ENCODE results near the gene ZNF302. TPM values are rescaled to one million over a fixed set of nuclear protein-coding genes. Genes with fewer than 3 reads are reported as not detected.
"Not testable (repeated sequence)": the region's sequence is repeated elsewhere in the genome, so short reads cannot be mapped to it uniquely, and the experiment has no call there.

Gene ZNF302
- polyA plus RNA-seq, 1 donor from 2014 or later, result 107 TPM

DNA sequence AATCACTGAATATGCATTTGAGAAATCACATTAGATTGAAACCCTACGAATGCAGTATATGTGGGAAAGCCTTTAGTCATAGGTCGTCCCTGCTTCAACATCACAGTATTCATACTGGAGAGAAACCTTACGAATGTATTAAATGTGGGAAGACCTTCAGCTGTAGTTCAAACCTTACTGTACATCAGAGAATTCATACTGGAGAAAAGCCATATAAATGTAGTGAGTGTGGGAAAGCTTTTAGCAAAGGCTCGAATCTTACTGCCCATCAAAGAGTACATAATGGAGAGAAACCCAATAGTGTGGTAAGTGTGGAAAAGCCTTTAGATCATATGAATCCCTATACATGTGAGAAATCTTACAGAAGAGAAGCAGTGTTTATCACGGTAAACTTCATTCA is 7.8 kb downstream of the ZNF302 start:
- peaks cover 15% of the 10 kb centered on the region for H3K9me3 ChIP-seq (ENCODE audit: low read length)
- peaks cover 25% of the 10 kb centered on the region for H3K36me3 ChIP-seq (ENCODE audit: insufficient read depth, low read length)
- not testable (repeated sequence) for H3K9me2 ChIP-seq (ENCODE audit: insufficient read depth, low read length); H4K20me1 ChIP-seq (ENCODE audit: insufficient read depth); H3K4me2 ChIP-seq (ENCODE audit: low read length); H3K9ac ChIP-seq (ENCODE audit: low read length); H3K79me2 ChIP-seq (replicated peaks; ENCODE audit: insufficient read depth, low read length); H3F3A ChIP-seq (ENCODE audit: insufficient read depth, low read length, poor library complexity, severe bottlenecking); H2AFZ ChIP-seq (ENCODE audit: low read depth, low read length); H3K27me3 ChIP-seq (ENCODE audit: insufficient read depth, low read depth, low read length); H3K4me3 ChIP-seq (ENCODE audit: low read length); H3K27ac ChIP-seq (ENCODE audit: low read length)

- no peaks in the 10 kb centered on the region for H3K27me3 ChIP-seq (ENCODE audit: insufficient read depth, low read depth, low read length)
- H3K36me3 ChIP-seq (ENCODE audit: insufficient read depth, low read length), result peaks cover 25% of the 10 kb centered on the region
- peaks cover 13% of the 10 kb centered on the region for H3K9me3 ChIP-seq (ENCODE audit: low read length)
- no peak overlapping the region for H3K27ac ChIP-seq (ENCODE audit: low read length)
- H4K20me1 ChIP-seq (ENCODE audit: insufficient read depth), result no peaks in the 10 kb centered on the region
- no peak overlapping the region for H2AFZ ChIP-seq (ENCODE audit: low read depth, low read length)
- no peak for TF ChIP-seq TAF1 (IDR thresholded peaks at IDR 0.05; ENCODE audit: low read depth)
- no peak for TF ChIP-seq EZH2 (IDR thresholded peaks at IDR 0.05; ENCODE audit: borderline replicate concordance, insufficient read depth, low read length, poor library complexity, severe bottlenecking)
- H3K79me2 ChIP-seq (replicated peaks; ENCODE audit: insufficient read depth, low read length), result no peaks in the 10 kb centered on the region
- H3F3A ChIP-seq (ENCODE audit: insufficient read depth, low read length, poor library complexity, severe bottlenecking), result no peaks in the 10 kb centered on the region
- H3K4me2 ChIP-seq (ENCODE audit: low read length), result no peak overlapping the region
- H3K9ac ChIP-seq (ENCODE audit: low read length), result no peak overlapping the region
- no peak overlapping the region for H3K4me3 ChIP-seq (ENCODE audit: low read length)
- no peaks in the 10 kb centered on the region for H3K9me2 ChIP-seq (ENCODE audit: insufficient read depth, low read length)
Observed at GRCh38 chr19:34686455-34686854, 9.0 kb downstream of the ZNF302 start.

DNA sequence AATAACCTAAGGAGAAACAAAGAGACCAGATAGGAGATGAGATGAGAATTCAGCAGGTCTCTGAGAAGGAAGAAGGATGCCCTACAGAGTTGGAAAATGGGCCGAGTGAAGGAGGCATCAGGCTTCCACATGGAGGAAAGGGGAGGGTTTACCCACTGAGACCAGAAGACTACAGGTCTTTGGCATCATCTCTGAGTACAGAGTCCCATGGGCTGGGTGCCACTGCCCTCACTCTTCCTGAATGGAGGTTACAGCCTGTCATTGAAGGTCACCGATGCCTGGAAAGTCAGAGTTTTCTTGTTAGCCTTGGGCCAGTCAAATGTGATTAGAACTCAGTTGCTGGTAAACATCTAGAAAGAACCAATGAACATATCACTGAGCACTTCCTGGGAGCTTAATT is 9.9 kb downstream of the ZNF302 start:
- Histone ChIP-seq H3K36me3 (ENCODE audit: insufficient read depth, low read length) (peaks cover 21% of the 10 kb centered on the region), H3K9ac (ENCODE audit: low read length) (no peak overlapping the region), H3K27me3 (ENCODE audit: insufficient read depth, low read depth, low read length) (no peaks in the 10 kb centered on the region), H3K9me3 (ENCODE audit: low read length) (peaks cover 11% of the 10 kb centered on the region), H3K4me2 (ENCODE audit: low read length) (no peak overlapping the region), H2AFZ (ENCODE audit: low read depth, low read length) (no peak overlapping the region), H3K4me3 (ENCODE audit: low read length) (no peak overlapping the region), H4K20me1 (ENCODE audit: insufficient read depth) (no peaks in the 10 kb centered on the region), H3K79me2 (replicated peaks; ENCODE audit: insufficient read depth, low read length) (no peaks in the 10 kb centered on the region), H3K27ac (ENCODE audit: low read length) (no peak overlapping the region), H3K9me2 (ENCODE audit: insufficient read depth, low read length) (no peaks in the 10 kb centered on the region), H3F3A (ENCODE audit: insufficient read depth, low read length, poor library complexity, severe bottlenecking) (no peaks in the 10 kb centered on the region)
- no peak for TF ChIP-seq CTCF (IDR thresholded peaks at IDR 0.05; ENCODE audit: poor library complexity, severe bottlenecking)
- no peak for TF ChIP-seq EP300 (conservative IDR thresholded peaks at IDR 0.05; ENCODE audit: poor library complexity, severe bottlenecking)
- TF ChIP-seq SMC3 (conservative IDR thresholded peaks at IDR 0.05; ENCODE audit: poor library complexity), result no peak
- no peak for TF ChIP-seq RAD21 (conservative IDR thresholded peaks at IDR 0.05)
- TF ChIP-seq REST (IDR thresholded peaks at IDR 0.05; ENCODE audit: borderline replicate concordance), result no peak
- TF ChIP-seq MXI1 (conservative IDR thresholded peaks at IDR 0.05; ENCODE audit: poor library complexity, severe bottlenecking), result no peak
- TF ChIP-seq POLR2AphosphoS5 (IDR thresholded peaks at IDR 0.05), result no peak
- no peak for TF ChIP-seq EZH2 (IDR thresholded peaks at IDR 0.05; ENCODE audit: borderline replicate concordance, insufficient read depth, low read length, poor library complexity, severe bottlenecking)
- no peak for TF ChIP-seq TAF1 (IDR thresholded peaks at IDR 0.05; ENCODE audit: low read depth)
